Spleen (tissue), 11 donors: ENCODE measurements around the gene FAM237A. TPM values are rescaled to one million over a fixed set of nuclear protein-coding genes. Genes with fewer than 3 reads are reported as not detected.

Experiments used
- DNase-seq: peaks from one replicate; pipeline ENCODE4 v3.0.0-alpha.2; 2020
- H3K27ac ChIP-seq, 8 donors: fragments of 200-600 bp; sonication (generic) in 7 of 8; 1 replicate in 4 of 8; 2 replicates in 4 of 8; pipeline versions ENCODE4 v1.5.0 to v1.8.0; 2016 to 2021; ENCODE audit warnings: inconsistent platforms in 4 of 8, mild to moderate bottlenecking in 4 of 8, moderate library complexity in 1 of 8
- H3K27me3 ChIP-seq, 7 donors: fragments of 200-600 bp; sonication (generic) in 6 of 7; replicated peaks in 1 of 7; 1 replicate in 4 of 7; 2 replicates in 3 of 7; pipeline versions ENCODE4 v1.5.0 to v1.8.0; 2016 to 2021; ENCODE audit warnings: inconsistent platforms in 3 of 7, mild to moderate bottlenecking in 1 of 7
- H3K36me3 ChIP-seq, 6 donors: fragments of 200-600 bp; sonication (generic) in 5 of 6; 1 replicate in 4 of 6; 2 replicates in 2 of 6; pipeline versions ENCODE4 v1.5.0 to v1.8.0; 2016 to 2021; ENCODE audit warnings: inconsistent platforms in 2 of 6
- H3K4me1 ChIP-seq, 6 donors: fragments of 200-600 bp; sonication (generic) in 5 of 6; 1 replicate in 3 of 6; 2 replicates in 3 of 6; pipeline versions ENCODE4 v1.5.0 to v1.8.0; 2016 to 2021; ENCODE audit warnings: inconsistent platforms in 3 of 6
- H3K4me3 ChIP-seq, 8 donors: fragments of 200-600 bp; sonication (generic) in 7 of 8; 1 replicate in 4 of 8; 2 replicates in 4 of 8; pipeline versions ENCODE4 v1.5.0 to v1.8.0; 2016 to 2021; ENCODE audit warnings: inconsistent platforms in 4 of 8, mild to moderate bottlenecking in 4 of 8, moderate library complexity in 2 of 8
- H3K9me3 ChIP-seq, 8 donors: fragments of 200-600 bp; sonication (generic) in 7 of 8; 1 replicate in 4 of 8; 2 replicates in 4 of 8; pipeline versions ENCODE4 v1.5.0 to v1.8.0; 2016 to 2021; ENCODE audit warnings: inconsistent platforms in 4 of 8
- POLR2A ChIP-seq, 3 donors: fragments of 450-650 bp; IDR thresholded peaks; one replicate each; pipeline ENCODE4 v1.5.1; 2017; ENCODE audit warnings: antibody characterized with exemption in 3 of 3, mild to moderate bottlenecking in 1 of 3
- POLR2AphosphoS5 ChIP-seq, 3 donors: sonication (generic); formaldehyde crosslinking; IDR thresholded peaks; one replicate each; pipeline ENCODE4 v1.5.1; 2017; ENCODE audit warnings: antibody characterized with exemption in 3 of 3
- whole genome bisulfite sequencing, 5 donors: extraction: QIAGEN DNeasy Blood & Tissue Kit in 3 of 5; methylation state at CpG; one replicate each; pipeline versions ENCODE4 v1.1.5 to v1.1.7; 2013 to 2018; 5-methylcytosine and 5-hydroxymethylcytosine counted together
- intact Hi-C: fragments of 100-400 bp; cut with DNase I; formaldehyde crosslinking; loops from one replicate; pipeline ENCODE4 v1.15.0; 2023; ENCODE audit warnings: low total_unique reads
- polyA plus RNA-seq, 3 donors: library from polyadenylated mRNA; stranded (reverse); fragments of 200-250 nt; gene quantifications; one replicate each; pipeline ENCODE4 v1.2.1, GENCODE V29; 2013
- total RNA-seq, 7 donors: library from RNA; depleted of rRNA in 3 of 7; stranded (reverse); fragments of >200 nt in 3 of 7; fragmentation: NEBNext Ultra II Directional in 4 of 7; extraction: Animal tissue kit (Norgen Biotek cat#: 25700) in 4 of 7; gene quantifications; one replicate each; pipeline versions ENCODE4 v1.1.0 to v1.2.1, GENCODE V29; 2016 to 2021
- TF ChIP-seq, protein P1 (sequence below), 11 experiments: fragments of 200-600 bp in 7 of 11; fragments of 450-650 bp in 4 of 11; sonication (generic) in 4 of 11; IDR thresholded peaks in 8 of 11; conservative IDR thresholded peaks in 3 of 11; 1 replicate in 7 of 11; 2 replicates in 4 of 11; pipeline versions ENCODE4 v1.4.0 to v1.8.0; 2016 to 2021; ENCODE audit warnings: antibody characterized with exemption in 11 of 11, inconsistent platforms in 4 of 11, mild to moderate bottlenecking in 1 of 11
- donor health status: healthy with polysubstance abuse.
- donor health status: DM: no; HTN: no; CAD: no; lungs with moderate emphysema.
- donor health status: DM: no; HTN: no; CAD: no.
- donor health status: Bipolar disorder and iron deficiency.
- donor health status: healthy.
- donor health status: DM: no; HTN: no; CAD: no.
- donor health status: DM: yes; HTN: yes; CAD: no.

FAM237A gene
- total and polyA plus RNA-seq, 10 donors, result not detected

DNA sequence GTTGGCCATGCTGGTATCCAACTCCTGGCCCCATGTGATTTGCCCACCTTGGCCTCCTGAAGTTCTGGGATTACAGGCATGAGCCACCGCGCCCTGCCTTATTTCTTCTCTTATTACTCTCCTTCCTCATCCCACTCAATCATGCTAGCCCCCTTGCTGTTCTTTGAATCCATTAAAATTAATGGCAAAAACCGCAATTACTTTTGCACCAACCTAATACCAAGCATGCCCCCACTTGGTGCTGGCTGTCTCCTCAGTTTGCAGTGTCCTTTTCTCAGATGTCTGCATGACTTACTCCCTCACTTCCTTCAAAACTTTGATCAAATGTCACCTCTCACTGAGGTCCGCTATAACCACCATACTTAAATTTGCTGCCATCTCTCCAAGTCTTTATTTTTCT, 41.3 kb downstream of the FAM237A start:
- H3K4me3 ChIP-seq, result no peak overlapping the region
- no peaks in the 10 kb centered on the region for H3K9me3 ChIP-seq
- 88 to 93% (median 92%) methylated on average over 4 of the region's 4 CpGs for WGBS, 5 donors
- intact Hi-C loops, result no loop called here
- H3K27ac ChIP-seq, result no peak overlapping the region
- H3K36me3 ChIP-seq, result no peaks in the 10 kb centered on the region
- TF ChIP-seq, protein P1, sequence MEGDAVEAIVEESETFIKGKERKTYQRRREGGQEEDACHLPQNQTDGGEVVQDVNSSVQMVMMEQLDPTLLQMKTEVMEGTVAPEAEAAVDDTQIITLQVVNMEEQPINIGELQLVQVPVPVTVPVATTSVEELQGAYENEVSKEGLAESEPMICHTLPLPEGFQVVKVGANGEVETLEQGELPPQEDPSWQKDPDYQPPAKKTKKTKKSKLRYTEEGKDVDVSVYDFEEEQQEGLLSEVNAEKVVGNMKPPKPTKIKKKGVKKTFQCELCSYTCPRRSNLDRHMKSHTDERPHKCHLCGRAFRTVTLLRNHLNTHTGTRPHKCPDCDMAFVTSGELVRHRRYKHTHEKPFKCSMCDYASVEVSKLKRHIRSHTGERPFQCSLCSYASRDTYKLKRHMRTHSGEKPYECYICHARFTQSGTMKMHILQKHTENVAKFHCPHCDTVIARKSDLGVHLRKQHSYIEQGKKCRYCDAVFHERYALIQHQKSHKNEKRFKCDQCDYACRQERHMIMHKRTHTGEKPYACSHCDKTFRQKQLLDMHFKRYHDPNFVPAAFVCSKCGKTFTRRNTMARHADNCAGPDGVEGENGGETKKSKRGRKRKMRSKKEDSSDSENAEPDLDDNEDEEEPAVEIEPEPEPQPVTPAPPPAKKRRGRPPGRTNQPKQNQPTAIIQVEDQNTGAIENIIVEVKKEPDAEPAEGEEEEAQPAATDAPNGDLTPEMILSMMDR (IDR thresholded peaks at IDR 0.05 in 8 of 11, conservative IDR thresholded peaks at IDR 0.05 in 3 of 11), result no peak
- TF ChIP-seq POLR2A (IDR thresholded peaks at IDR 0.05), result no peak
- TF ChIP-seq POLR2AphosphoS5 (IDR thresholded peaks at IDR 0.05), result no peak
- no peak for DNase-seq
- no peaks in the 10 kb centered on the region for H3K4me1 ChIP-seq
- peaks cover 0 to 9% (median 0%) of the 10 kb centered on the region in 7 donors for H3K27me3 ChIP-seq

DNA sequence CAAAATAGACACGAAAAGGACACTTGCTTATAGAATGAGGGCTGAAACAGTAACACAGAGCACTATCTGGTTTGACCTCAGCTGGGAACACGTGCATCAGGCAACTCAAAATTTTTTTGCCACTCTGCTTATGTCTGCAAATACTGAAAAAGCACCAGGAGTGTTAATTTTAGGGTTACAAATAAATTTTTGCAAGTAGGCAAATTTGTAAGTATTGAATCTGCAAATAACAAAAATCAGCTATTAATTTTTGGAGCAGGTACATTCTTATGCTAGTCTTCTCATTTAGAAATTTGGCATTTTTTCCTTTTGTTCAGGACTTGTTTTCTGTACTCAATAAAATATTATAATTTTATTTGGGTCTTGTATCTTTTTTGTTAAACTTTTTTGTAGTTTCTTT, 46.2 kb downstream of the FAM237A start:
- Histone ChIP-seq H3K27me3 (peaks cover 0 to 9% (median 0%) of the 10 kb centered on the region in 7 donors), H3K9me3 (no peaks in the 10 kb centered on the region), H3K4me1 (no peaks in the 10 kb centered on the region), H3K4me3 (no peak overlapping the region), H3K27ac (no peak overlapping the region), H3K36me3 (no peaks in the 10 kb centered on the region)
- 65 to 86% (median 77%) methylated on average over 2 of the region's 2 CpGs for WGBS, 5 donors
- no peak for TF ChIP-seq POLR2A (IDR thresholded peaks at IDR 0.05)
- TF ChIP-seq, protein P1 (IDR thresholded peaks at IDR 0.05 in 8 of 11, conservative IDR thresholded peaks at IDR 0.05 in 3 of 11), result no peak
- TF ChIP-seq POLR2AphosphoS5 (IDR thresholded peaks at IDR 0.05), result no peak
- intact Hi-C loops, result no loop called here
- no peak for DNase-seq

DNA sequence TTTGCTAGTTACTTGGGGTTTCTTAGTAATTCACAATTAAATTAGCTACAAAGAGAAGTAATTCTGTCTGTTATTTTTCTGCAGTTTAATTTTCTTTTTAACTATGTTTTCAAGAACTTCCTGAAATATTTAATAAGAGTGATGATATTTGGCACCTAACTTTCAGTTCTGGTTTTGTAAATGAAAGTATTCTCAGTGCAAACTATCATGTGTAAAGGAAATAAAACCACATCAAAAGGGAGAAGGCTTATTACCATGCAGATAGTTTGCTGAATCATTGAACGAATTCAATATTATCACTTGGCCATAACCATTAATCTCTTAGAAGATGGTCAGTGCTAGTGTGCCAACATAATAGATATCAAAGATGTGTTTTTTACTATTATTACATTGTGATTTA, 46.7 kb downstream of the FAM237A start:
- Histone ChIP-seq H3K4me3 (no peak overlapping the region), H3K4me1 (no peaks in the 10 kb centered on the region), H3K27ac (no peak overlapping the region), H3K27me3 (peaks cover 0 to 9% (median 0%) of the 10 kb centered on the region in 7 donors), H3K9me3 (no peaks in the 10 kb centered on the region), H3K36me3 (no peaks in the 10 kb centered on the region)
- intact Hi-C loops, result no loop called here
- no peak for DNase-seq
- TF ChIP-seq POLR2A (IDR thresholded peaks at IDR 0.05), result no peak
- TF ChIP-seq, protein P1 (IDR thresholded peaks at IDR 0.05 in 8 of 11, conservative IDR thresholded peaks at IDR 0.05 in 3 of 11), result no peak
- TF ChIP-seq POLR2AphosphoS5 (IDR thresholded peaks at IDR 0.05), result no peak
- 17 to 42% (median 26%) methylated on average over 1 of the region's 1 CpG for WGBS, 5 donors

DNA sequence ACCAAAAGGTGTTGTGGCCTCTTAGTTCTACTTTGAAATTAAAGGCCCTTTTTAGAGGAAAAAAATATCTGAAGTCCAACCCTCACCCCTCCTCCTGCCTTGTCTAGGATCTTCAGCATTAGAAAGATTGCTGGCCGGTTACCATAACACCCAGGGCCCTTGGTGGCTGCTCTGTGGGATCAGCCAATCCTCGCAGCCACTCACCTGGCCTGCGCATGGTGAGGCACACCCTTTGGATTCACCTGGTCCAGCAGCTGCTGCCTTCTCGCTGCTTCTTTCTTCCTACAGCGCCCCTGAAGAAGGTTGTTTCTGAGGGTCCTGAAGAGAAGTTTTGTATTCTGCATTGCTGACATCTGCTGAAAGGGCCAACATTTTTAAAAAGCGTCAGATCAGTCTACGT, 50.7 kb downstream of the FAM237A start:
- Histone ChIP-seq H3K4me1 (no peaks in the 10 kb centered on the region), H3K4me3 (no peak overlapping the region), H3K9me3 (no peaks in the 10 kb centered on the region), H3K27ac (no peak overlapping the region), H3K27me3 (no peaks in the 10 kb centered on the region), H3K36me3 (no peaks in the 10 kb centered on the region)
- no peak for TF ChIP-seq POLR2A (IDR thresholded peaks at IDR 0.05)
- TF ChIP-seq, protein P1 (IDR thresholded peaks at IDR 0.05 in 8 of 11, conservative IDR thresholded peaks at IDR 0.05 in 3 of 11), result no peak
- no peak for TF ChIP-seq POLR2AphosphoS5 (IDR thresholded peaks at IDR 0.05)
- intact Hi-C loops, result loop anchor here (5.0 to 10.0 kb wide), 3 partner anchors 92 to 779 kb away; no protein-coding TSS in a partner anchor
- WGBS, 5 donors, result 87 to 92% (median 88%) methylated on average over 7 of the region's 7 CpGs
- DNase-seq, result no peak
